GM10266 (cell line): Measurements from ENCODE around the gene HOXB4.

ENCODE experiments used
- DNase-seq: peaks from one replicate; pipeline ENCODE4 v3.0.0; 2012; ENCODE audit errors: extremely low spot score
- TF ChIP-seq, protein P1 (sequence below): IDR thresholded peaks from 2 replicates; pipeline ENCODE4 v1.5.1; 2012; ENCODE audit warnings: mild to moderate bottlenecking, low read depth; ENCODE audit not compliant: control insufficient read depth, insufficient read depth; ENCODE audit errors: missing control alignments

The HOXB4 gene

GRCh38 chr17:48623583-48623982 is 45.4 kb upstream of the HOXB4 start:
- DNase-seq, result no peak
- TF ChIP-seq, protein P1, sequence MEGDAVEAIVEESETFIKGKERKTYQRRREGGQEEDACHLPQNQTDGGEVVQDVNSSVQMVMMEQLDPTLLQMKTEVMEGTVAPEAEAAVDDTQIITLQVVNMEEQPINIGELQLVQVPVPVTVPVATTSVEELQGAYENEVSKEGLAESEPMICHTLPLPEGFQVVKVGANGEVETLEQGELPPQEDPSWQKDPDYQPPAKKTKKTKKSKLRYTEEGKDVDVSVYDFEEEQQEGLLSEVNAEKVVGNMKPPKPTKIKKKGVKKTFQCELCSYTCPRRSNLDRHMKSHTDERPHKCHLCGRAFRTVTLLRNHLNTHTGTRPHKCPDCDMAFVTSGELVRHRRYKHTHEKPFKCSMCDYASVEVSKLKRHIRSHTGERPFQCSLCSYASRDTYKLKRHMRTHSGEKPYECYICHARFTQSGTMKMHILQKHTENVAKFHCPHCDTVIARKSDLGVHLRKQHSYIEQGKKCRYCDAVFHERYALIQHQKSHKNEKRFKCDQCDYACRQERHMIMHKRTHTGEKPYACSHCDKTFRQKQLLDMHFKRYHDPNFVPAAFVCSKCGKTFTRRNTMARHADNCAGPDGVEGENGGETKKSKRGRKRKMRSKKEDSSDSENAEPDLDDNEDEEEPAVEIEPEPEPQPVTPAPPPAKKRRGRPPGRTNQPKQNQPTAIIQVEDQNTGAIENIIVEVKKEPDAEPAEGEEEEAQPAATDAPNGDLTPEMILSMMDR, result no peak

- TF ChIP-seq, protein P1, result no peak
- no peak for DNase-seq
Observed at GRCh38 chr17:48622857-48623256, 44.7 kb upstream of the HOXB4 start.

DNA sequence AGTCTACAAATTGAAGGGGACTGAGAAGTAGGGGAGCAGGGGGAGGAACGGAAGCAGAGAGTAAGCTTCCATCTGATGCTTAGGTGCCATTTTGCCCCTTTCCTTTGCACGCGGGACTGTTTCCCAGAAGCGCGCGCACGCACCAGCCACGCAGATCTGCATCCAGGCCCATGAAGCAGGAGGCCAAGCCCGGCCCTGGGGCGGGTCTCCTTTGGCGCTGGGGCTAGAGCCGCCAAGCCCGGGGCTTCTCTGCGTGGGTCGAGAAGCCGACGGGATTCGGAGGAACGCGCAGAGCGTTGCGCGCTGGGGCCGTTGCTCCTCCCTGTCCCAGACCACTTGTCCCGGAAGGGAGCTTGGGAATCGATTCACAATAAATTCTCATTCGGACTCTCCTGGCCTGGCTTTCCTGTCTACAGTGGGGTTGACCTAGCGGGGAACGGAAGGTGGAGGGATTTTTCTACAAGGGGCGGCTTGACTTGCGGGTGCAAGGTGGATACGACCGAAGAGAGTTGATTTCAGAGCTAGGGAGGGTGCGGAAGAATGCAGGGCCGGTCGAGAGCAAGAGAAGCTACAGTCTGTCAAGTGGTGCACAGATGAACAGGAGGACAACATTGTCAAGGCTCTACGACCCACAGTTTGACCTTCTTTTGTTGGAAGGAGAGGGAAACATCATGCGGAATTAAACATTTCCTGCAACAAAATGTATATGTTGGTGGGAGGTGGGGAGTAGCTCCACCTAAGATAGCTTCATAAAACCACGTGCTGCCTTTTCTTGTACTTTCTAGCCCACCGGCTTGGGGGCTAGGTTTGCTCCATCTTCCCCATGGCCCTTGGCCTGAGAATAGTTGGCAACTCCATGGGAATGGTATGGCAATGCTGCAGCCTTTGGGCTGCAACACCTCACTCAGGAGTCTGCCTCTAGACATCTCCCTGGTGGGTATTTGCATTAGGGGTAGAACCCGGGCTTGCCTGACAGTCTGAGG is 43.6 kb upstream of the HOXB4 start:
- TF ChIP-seq, protein P1, result no peak
- no peak for DNase-seq

GRCh38 chr17:48620461-48621139 is 42.5 kb upstream of the HOXB4 start:
- TF ChIP-seq, protein P1, result no peak
- DNase-seq, result no peak

- DNase-seq, result no peak
- TF ChIP-seq, protein P1, result no peak
Observed at GRCh38 chr17:48619826-48620449, 41.8 kb upstream of the HOXB4 start.

DNA sequence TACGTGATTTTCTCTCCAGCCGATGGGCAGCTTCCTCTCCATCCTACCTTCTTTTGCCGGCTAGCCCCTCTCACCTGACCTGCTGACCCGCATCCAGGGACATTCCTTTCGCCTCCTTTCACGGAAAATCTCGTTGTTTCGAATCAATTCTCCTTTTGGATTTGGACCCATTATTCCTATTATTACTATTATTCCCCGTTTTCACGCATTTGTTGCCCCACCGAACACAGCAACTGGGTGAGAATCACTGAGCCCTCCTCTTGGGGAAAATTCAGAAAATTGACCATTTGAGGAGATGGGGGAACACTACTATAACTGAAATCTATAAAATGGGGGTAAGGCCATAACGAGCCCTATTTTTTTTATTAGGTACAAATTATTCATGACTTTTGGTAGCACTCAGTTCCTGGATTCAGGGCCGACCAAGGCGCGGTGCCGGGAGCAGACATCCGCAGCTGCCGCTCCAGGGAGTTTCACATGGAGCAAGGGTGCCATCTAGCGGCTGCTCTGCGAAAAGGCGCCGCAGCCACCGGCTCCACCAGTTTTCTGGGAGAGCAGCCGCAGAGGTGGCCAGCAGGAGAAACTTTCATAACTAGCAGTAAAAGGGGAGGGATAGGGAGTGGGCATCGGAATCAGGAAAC is 40.2 kb upstream of the HOXB4 start:
- peak; percentile 95 for DNase-seq
- TF ChIP-seq, protein P1, result peak; percentile 96
